ENCODE results near the gene TSPOAP1.
A peak's percentile ranks its signal among the peaks of the same experiment; 100 is the strongest.

Gene TSPOAP1

GRCh38 chr17:58308985-58309917 is 19.3 kb downstream of the TSPOAP1 start:
- TF ChIP-seq CTCF (conservative IDR thresholded peaks at IDR 0.05; ENCODE audit: low read length) (no peak), EZH2phosphoT487 (IDR thresholded peaks at IDR 0.05; ENCODE audit: borderline replicate concordance) (no peak)

GRCh38 chr17:58308173-58308984 is 20.2 kb downstream of the TSPOAP1 start:
- Histone ChIP-seq H3F3A (ENCODE audit: low read depth) (no peaks in the 10 kb centered on the region), H3K4me3 (ENCODE audit: low read length, poor library complexity, severe bottlenecking) (no peak overlapping the region), H3K4me2 (ENCODE audit: low read depth, low read length, poor library complexity, severe bottlenecking) (no peak overlapping the region), H3K9me2 (replicated peaks; ENCODE audit: low read depth, low read length) (no peaks in the 10 kb centered on the region), H3K4me1 (ENCODE audit: insufficient read depth, low read length, poor library complexity, severe bottlenecking) (no peaks in the 10 kb centered on the region), H3K36me3 (ENCODE audit: insufficient read depth, low read length) (peaks cover 41% of the 10 kb centered on the region; the same call in 1 of the 2 replicates), H2AFZ (ENCODE audit: low read length) (no peak overlapping the region), H3K9me3 (ENCODE audit: insufficient read depth, low read depth, low read length) (no peaks in the 10 kb centered on the region), H3K79me2 (ENCODE audit: insufficient read depth, low read length) (no peaks in the 10 kb centered on the region), H3K9ac (ENCODE audit: low read depth, low read length, poor library complexity, severe bottlenecking) (no peak overlapping the region), H3K27me3 (ENCODE audit: insufficient read depth, low read length, poor library complexity, severe bottlenecking) (no peaks in the 10 kb centered on the region), H4K20me1 (ENCODE audit: insufficient read depth, low read length, poor library complexity, severe bottlenecking) (no peaks in the 10 kb centered on the region)
- TF ChIP-seq CTCF (conservative IDR thresholded peaks at IDR 0.05; ENCODE audit: low read length) (peak; percentile 47), EZH2phosphoT487 (IDR thresholded peaks at IDR 0.05; ENCODE audit: borderline replicate concordance) (no peak)

More at GRCh38 chr17:58308985-58309917, 19.3 kb downstream of the TSPOAP1 start:
- H3K9me3 ChIP-seq (ENCODE audit: insufficient read depth, low read depth, low read length): no peaks in the 10 kb centered on the region
- no peak overlapping the region for H3K9ac ChIP-seq (ENCODE audit: low read depth, low read length, poor library complexity, severe bottlenecking)
- no peak overlapping the region for H3K4me3 ChIP-seq (ENCODE audit: low read length, poor library complexity, severe bottlenecking)
- no peaks in the 10 kb centered on the region for H4K20me1 ChIP-seq (ENCODE audit: insufficient read depth, low read length, poor library complexity, severe bottlenecking)
- H3K79me2 ChIP-seq (ENCODE audit: insufficient read depth, low read length): no peaks in the 10 kb centered on the region
- no peaks in the 10 kb centered on the region for H3K9me2 ChIP-seq (replicated peaks; ENCODE audit: low read depth, low read length)
- H2AFZ ChIP-seq (ENCODE audit: low read length): no peak overlapping the region
- no peak overlapping the region for H3K4me2 ChIP-seq (ENCODE audit: low read depth, low read length, poor library complexity, severe bottlenecking)
- H3F3A ChIP-seq (ENCODE audit: low read depth): no peaks in the 10 kb centered on the region
- H3K4me1 ChIP-seq (ENCODE audit: insufficient read depth, low read length, poor library complexity, severe bottlenecking): no peaks in the 10 kb centered on the region
- H3K27me3 ChIP-seq (ENCODE audit: insufficient read depth, low read length, poor library complexity, severe bottlenecking): no peaks in the 10 kb centered on the region
- H3K36me3 ChIP-seq (ENCODE audit: insufficient read depth, low read length): peaks cover 37% of the 10 kb centered on the region; the same call in 1 of the 2 replicates

- no peaks in the 10 kb centered on the region for H4K20me1 ChIP-seq (ENCODE audit: insufficient read depth, low read length, poor library complexity, severe bottlenecking)
- H2AFZ ChIP-seq (ENCODE audit: low read length): no peak overlapping the region
- no peak overlapping the region for H3K4me3 ChIP-seq (ENCODE audit: low read length, poor library complexity, severe bottlenecking)
- TF ChIP-seq CTCF (conservative IDR thresholded peaks at IDR 0.05; ENCODE audit: low read length) (no peak), EZH2phosphoT487 (IDR thresholded peaks at IDR 0.05; ENCODE audit: borderline replicate concordance) (no peak)
- no peaks in the 10 kb centered on the region for H3K4me1 ChIP-seq (ENCODE audit: insufficient read depth, low read length, poor library complexity, severe bottlenecking)
- no peaks in the 10 kb centered on the region for H3K9me3 ChIP-seq (ENCODE audit: insufficient read depth, low read depth, low read length)
- H3K4me2 ChIP-seq (ENCODE audit: low read depth, low read length, poor library complexity, severe bottlenecking): no peak overlapping the region
- peaks cover 43% of the 10 kb centered on the region; the same call in 1 of the 2 replicates for H3K36me3 ChIP-seq (ENCODE audit: insufficient read depth, low read length)
- H3K9me2 ChIP-seq (replicated peaks; ENCODE audit: low read depth, low read length): no peaks in the 10 kb centered on the region
- no peak overlapping the region for H3K9ac ChIP-seq (ENCODE audit: low read depth, low read length, poor library complexity, severe bottlenecking)
- no peaks in the 10 kb centered on the region for H3K27me3 ChIP-seq (ENCODE audit: insufficient read depth, low read length, poor library complexity, severe bottlenecking)
- H3K79me2 ChIP-seq (ENCODE audit: insufficient read depth, low read length): no peaks in the 10 kb centered on the region
- no peaks in the 10 kb centered on the region for H3F3A ChIP-seq (ENCODE audit: low read depth)
Measured at GRCh38 chr17:58307468-58308172, 21.0 kb downstream of the TSPOAP1 start.
